Endothelial cell of umbilical vein (primary cell): Measurements from ENCODE around the gene ATP6V1E1. TPM values are rescaled to one million over a fixed set of nuclear protein-coding genes. Genes with fewer than 3 reads are reported as not detected.

ENCODE experiments used
- BruUV-seq: library from RNA; stranded (reverse); fragments of 400-500 nt; replicated peaks from 2 replicates; lab custom pipeline; 2021; lab: Mats Ljungman, UMichigan
- CTCF ChIA-PET: fragments of 300-600, 350-600 bp; sonication (Branson Sonifier 250); formaldehyde crosslinking; loops from one replicate; lab custom pipeline; 2021; ENCODE audit warnings: antibody characterized with exemption, inconsistent platforms; lab: Charles Lee
- POLR2A ChIA-PET: fragments of 300-600, 350-600 bp; sonication (Branson Sonifier 250); formaldehyde crosslinking; loops from one replicate; lab custom pipeline; 2021; ENCODE audit warnings: antibody characterized with exemption, inconsistent platforms; lab: Charles Lee
- DNase-seq: peaks from one replicate; pipeline ENCODE4 v3.0.0-alpha.2; 2011; ENCODE audit warnings: low read depth, low spot score
- FAIRE-seq: peaks from 2 replicates; lab custom pipeline; 2011; peaks lifted over from hg19 to GRCh38; lab: Jason Lieb, UNC
- H2AFZ ChIP-seq: 2 replicates; pipeline ENCODE4 v1.6.0; 2012; ENCODE audit warnings: low read depth, low read length, control low read depth, inconsistent platforms
- H3K27ac ChIP-seq: 2 replicates; pipeline ENCODE4 v1.5.1; 2011; ENCODE audit warnings: low read depth, mild to moderate bottlenecking, control low read depth, low read length, moderate library complexity; ENCODE audit not compliant: insufficient read depth
- H3K27me3 ChIP-seq, 2 experiments: 2 replicates each; pipeline versions ENCODE4 v1.6.0 to v1.6.1; 2011; ENCODE audit warnings: low read length in 2 of 2, mixed read lengths in 1 of 2; ENCODE audit not compliant: control insufficient read depth in 2 of 2, insufficient read depth in 2 of 2
- H3K36me3 ChIP-seq, 2 experiments: 2 replicates in 1 of 2; 3 replicates in 1 of 2; pipeline ENCODE4 v1.5.1; 2011; ENCODE audit warnings: low read length in 2 of 2, mild to moderate bottlenecking in 1 of 2, moderate library complexity in 1 of 2; ENCODE audit not compliant: control insufficient read depth in 2 of 2, insufficient read depth in 2 of 2; ENCODE audit errors: extremely low read depth in 1 of 2
- H3K4me1 ChIP-seq: 3 replicates; pipeline ENCODE4 v1.5.1; 2011; ENCODE audit warnings: mild to moderate bottlenecking, low read length; ENCODE audit not compliant: control insufficient read depth, insufficient read depth; ENCODE audit errors: extremely low read depth
- H3K4me2 ChIP-seq: 2 replicates; pipeline ENCODE4 v1.6.1; 2011; ENCODE audit warnings: low read length, control low read depth, mixed read lengths; ENCODE audit not compliant: insufficient read depth
- H3K4me3 ChIP-seq, 3 experiments: fragments of 200-600 bp in 1 of 3; sonication (generic), shearing (Covaris generic) in 1 of 3; replicated peaks in 1 of 3; 2 replicates each; pipeline ENCODE4 v1.5.1; 2011 to 2016; ENCODE audit warnings: control low read depth in 3 of 3, low read length in 3 of 3, mild to moderate bottlenecking in 2 of 3, inconsistent platforms in 1 of 3, low read depth in 1 of 3, moderate library complexity in 1 of 3; ENCODE audit not compliant: insufficient read depth in 1 of 3
- H3K79me2 ChIP-seq: 2 replicates; pipeline ENCODE4 v1.6.0; 2012; ENCODE audit warnings: low read length, inconsistent platforms; ENCODE audit not compliant: control insufficient read depth, insufficient read depth
- H3K9ac ChIP-seq: replicated peaks from 2 replicates; pipeline ENCODE3; 2011; ENCODE audit warnings: low read length, control low read depth; ENCODE audit not compliant: insufficient read depth; ENCODE audit errors: extremely low read depth
- H3K9me1 ChIP-seq: replicated peaks from 3 replicates; pipeline ENCODE4 v1.6.0; 2011; ENCODE audit warnings: mild to moderate bottlenecking, low read length; ENCODE audit not compliant: control insufficient read depth, insufficient read depth; ENCODE audit errors: extremely low read depth
- H3K9me3 ChIP-seq: replicated peaks from 2 replicates; pipeline ENCODE4 v1.5.1; 2012; ENCODE audit warnings: low read length, inconsistent platforms; ENCODE audit not compliant: control insufficient read depth, insufficient read depth
- H4K20me1 ChIP-seq: replicated peaks from 2 replicates; pipeline ENCODE3; 2011; ENCODE audit warnings: mild to moderate bottlenecking, low read length; ENCODE audit not compliant: control insufficient read depth, insufficient read depth; ENCODE audit errors: extremely low read depth
- EZH2 ChIP-seq: IDR thresholded peaks from 2 replicates; pipeline ENCODE4 v1.6.1; 2012; ENCODE audit warnings: borderline replicate concordance, low read depth, mild to moderate bottlenecking, moderate library complexity, low read length, inconsistent platforms; ENCODE audit not compliant: severe bottlenecking
- FOS ChIP-seq: IDR thresholded peaks from 2 replicates; pipeline ENCODE4 v1.6.1; 2011; ENCODE audit warnings: mild to moderate bottlenecking, low read length, moderate library complexity, borderline replicate concordance; ENCODE audit not compliant: insufficient read depth
- GATA2 ChIP-seq: IDR thresholded peaks from 2 replicates; pipeline ENCODE4 v1.7.0; 2011; ENCODE audit warnings: low read depth, mild to moderate bottlenecking, moderate library complexity, mixed read lengths, low read length; ENCODE audit not compliant: insufficient read length, insufficient read depth
- JUN ChIP-seq: IDR thresholded peaks from 2 replicates; pipeline ENCODE4 v1.6.1; 2011; ENCODE audit warnings: borderline replicate concordance, low read depth; ENCODE audit not compliant: insufficient read length, insufficient read depth
- MYC ChIP-seq: IDR thresholded peaks from one replicate; pipeline ENCODE4 v1.6.1; 2011; ENCODE audit warnings: mild to moderate bottlenecking, low read depth, low read length
- POLR2A ChIP-seq: IDR thresholded peaks from 2 replicates; pipeline ENCODE4 v1.6.1; 2012; ENCODE audit warnings: low read depth, mild to moderate bottlenecking, control low read depth, low read length
- POLR2AphosphoS5 ChIP-seq: IDR thresholded peaks from 2 replicates; pipeline ENCODE4 v1.6.1; 2012; ENCODE audit warnings: low read depth, mild to moderate bottlenecking, control low read depth, low read length, moderate library complexity; ENCODE audit not compliant: insufficient read depth
- dilution Hi-C: fragments of 300-500 bp; cut with MboI; formaldehyde crosslinking; loops from one replicate; pipeline ENCODE4 v1.15.0; 2019; ENCODE audit warnings: low sequenced_read_pairs; ENCODE audit not compliant: extremely low pct_ligation_motif_present
- intact Hi-C: fragments of 100-400 bp; cut with micrococcal nuclease; formaldehyde crosslinking; loops from one replicate; pipeline ENCODE4 v1.10.0; 2022
- polyA plus RNA-seq, 4 experiments: library from polyadenylated mRNA; depleted of rRNA in 3 of 4; stranded (reverse) in 3 of 4; unstranded in 1 of 4; fragments of >200 nt; gene quantifications; 2 replicates each; pipeline versions ENCODE4 v1.2.1 to v1.2.3, GENCODE V29; 2011 to 2012; ENCODE audit warnings: missing spikeins in 1 of 4
- total RNA-seq: library from RNA; stranded (reverse); gene quantifications from 2 replicates; pipeline ENCODE4 v1.2.3, GENCODE V29; 2021
- TF ChIP-seq, protein P1 (sequence below), 2 donors: IDR thresholded peaks; 1 replicate in 1 of 2; 2 replicates in 1 of 2; pipeline ENCODE4 v1.5.1; 2011; ENCODE audit warnings: low read length in 2 of 2, mild to moderate bottlenecking in 2 of 2, moderate library complexity in 2 of 2, control low read depth in 1 of 2, inconsistent platforms in 1 of 2, low read depth in 1 of 2; ENCODE audit not compliant: insufficient read depth in 1 of 2; ENCODE audit errors: extremely low read depth in 1 of 2
- TF ChIP-seq, protein P2 (sequence below): IDR thresholded peaks from 2 replicates; pipeline ENCODE4 v1.6.1; 2011; ENCODE audit not compliant: insufficient read depth, insufficient read length

Gene ATP6V1E1
- total and polyA plus RNA-seq, 2 donors (not counting 3 experiments of a cell fraction or from before 2014, with no cell fraction given) = 95.2 to 113 TPM

DNA sequence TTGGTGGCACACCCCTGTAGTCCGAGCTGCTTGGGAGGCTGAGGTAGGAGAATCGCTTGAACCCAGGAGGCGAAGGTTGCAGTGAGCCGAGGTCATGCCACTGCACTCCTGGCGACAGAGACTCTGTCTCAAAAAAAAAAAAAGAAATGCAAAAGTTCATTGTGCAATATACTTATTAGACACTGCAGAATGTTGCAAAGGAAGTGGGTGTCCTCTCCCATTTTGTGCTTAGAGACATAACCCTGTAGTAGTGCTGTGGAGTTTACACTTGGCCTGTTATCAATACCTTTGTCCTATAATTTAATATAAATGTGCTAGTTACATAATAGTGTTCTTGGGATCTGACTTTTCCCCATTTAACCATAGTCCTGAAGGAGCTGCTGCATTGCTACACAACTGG, 19.4 kb upstream of the ATP6V1E1 start:
- no TSS peak for BruUV-seq
- no peaks in the 10 kb centered on the region for H4K20me1 ChIP-seq
- dilution Hi-C loops = no loop called here
- CTCF ChIA-PET = interaction anchor here (1.2 kb wide), 1 partner anchor 9 kb away, joined by 5 read pairs; the partner anchor contains the start of gene BCL2L13
- DNase-seq (no peak), FAIRE-seq (no peak)
- no peaks in the 10 kb centered on the region for H3K36me3 ChIP-seq
- H3K9me1 ChIP-seq = no peaks in the 10 kb centered on the region
- H3K27me3 ChIP-seq = no peaks in the 10 kb centered on the region
- H3K4me2 ChIP-seq = no peak overlapping the region
- no peak overlapping the region for H3K4me3 ChIP-seq
- no peak overlapping the region for H3K9ac ChIP-seq
- intact Hi-C loops = no loop called here
- H3K4me1 ChIP-seq = no peaks in the 10 kb centered on the region
- POLR2A ChIA-PET = no interaction called here
- H2AFZ ChIP-seq = no peak overlapping the region
- TF ChIP-seq, protein P1, sequence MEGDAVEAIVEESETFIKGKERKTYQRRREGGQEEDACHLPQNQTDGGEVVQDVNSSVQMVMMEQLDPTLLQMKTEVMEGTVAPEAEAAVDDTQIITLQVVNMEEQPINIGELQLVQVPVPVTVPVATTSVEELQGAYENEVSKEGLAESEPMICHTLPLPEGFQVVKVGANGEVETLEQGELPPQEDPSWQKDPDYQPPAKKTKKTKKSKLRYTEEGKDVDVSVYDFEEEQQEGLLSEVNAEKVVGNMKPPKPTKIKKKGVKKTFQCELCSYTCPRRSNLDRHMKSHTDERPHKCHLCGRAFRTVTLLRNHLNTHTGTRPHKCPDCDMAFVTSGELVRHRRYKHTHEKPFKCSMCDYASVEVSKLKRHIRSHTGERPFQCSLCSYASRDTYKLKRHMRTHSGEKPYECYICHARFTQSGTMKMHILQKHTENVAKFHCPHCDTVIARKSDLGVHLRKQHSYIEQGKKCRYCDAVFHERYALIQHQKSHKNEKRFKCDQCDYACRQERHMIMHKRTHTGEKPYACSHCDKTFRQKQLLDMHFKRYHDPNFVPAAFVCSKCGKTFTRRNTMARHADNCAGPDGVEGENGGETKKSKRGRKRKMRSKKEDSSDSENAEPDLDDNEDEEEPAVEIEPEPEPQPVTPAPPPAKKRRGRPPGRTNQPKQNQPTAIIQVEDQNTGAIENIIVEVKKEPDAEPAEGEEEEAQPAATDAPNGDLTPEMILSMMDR (IDR thresholded peaks at IDR 0.05; ENCODE audit: extremely low read depth in 1 of 2, insufficient read depth in 1 of 2, low read depth in 1 of 2, low read length in 2 of 2) = no peak
- TF ChIP-seq FOS (no peak), JUN (no peak), MYC (no peak), POLR2AphosphoS5 (no peak), EZH2 (no peak), POLR2A (no peak), GATA2 (no peak)
- TF ChIP-seq, protein P2, sequence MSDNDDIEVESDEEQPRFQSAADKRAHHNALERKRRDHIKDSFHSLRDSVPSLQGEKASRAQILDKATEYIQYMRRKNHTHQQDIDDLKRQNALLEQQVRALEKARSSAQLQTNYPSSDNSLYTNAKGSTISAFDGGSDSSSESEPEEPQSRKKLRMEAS = no peak
- H3K27ac ChIP-seq = no peak overlapping the region
- H3K79me2 ChIP-seq = peaks cover 3% of the 10 kb centered on the region
- H3K9me3 ChIP-seq = no peaks in the 10 kb centered on the region
